ENCODE results near the gene HCST.
"Not testable (repeated sequence)": the region's sequence is repeated elsewhere in the genome, so short reads cannot be mapped to it uniquely, and the experiment has no call there.

The HCST gene

GRCh38 chr19:35869327-35870123 is 32.8 kb upstream of the HCST start (continued):
- TF ChIP-seq ZNF248 (tag by site-specific recombination; IDR thresholded peaks at IDR 0.05) (no peak), ZFHX2 (tag by site-specific recombination; conservative IDR thresholded peaks at IDR 0.05) (peak; percentile 79), ZNF548 (tag by site-specific recombination; IDR thresholded peaks at IDR 0.05) (no peak), OVOL3 (tag by site-specific recombination; IDR thresholded peaks at IDR 0.05) (no peak), ZNF561 (tag by site-specific recombination; IDR thresholded peaks at IDR 0.05; ENCODE audit: borderline replicate concordance) (no peak; the same call in 1 of the 2 replicates), ZNF830 (tag by site-specific recombination; IDR thresholded peaks at IDR 0.05; ENCODE audit: low read depth) (no peak), PRDM1 (tag by site-specific recombination; IDR thresholded peaks at IDR 0.05) (no peak), ZNF19 (tag by site-specific recombination; IDR thresholded peaks at IDR 0.05; ENCODE audit: low read depth) (no peak), ZNF433 (tag by site-specific recombination; IDR thresholded peaks at IDR 0.05; ENCODE audit: low read depth) (0 out of 2 replicates have a peak, but pooled peaks have one; percentile 33), SCRT2 (tag by site-specific recombination; IDR thresholded peaks at IDR 0.05) (peak; percentile 99)

DNA sequence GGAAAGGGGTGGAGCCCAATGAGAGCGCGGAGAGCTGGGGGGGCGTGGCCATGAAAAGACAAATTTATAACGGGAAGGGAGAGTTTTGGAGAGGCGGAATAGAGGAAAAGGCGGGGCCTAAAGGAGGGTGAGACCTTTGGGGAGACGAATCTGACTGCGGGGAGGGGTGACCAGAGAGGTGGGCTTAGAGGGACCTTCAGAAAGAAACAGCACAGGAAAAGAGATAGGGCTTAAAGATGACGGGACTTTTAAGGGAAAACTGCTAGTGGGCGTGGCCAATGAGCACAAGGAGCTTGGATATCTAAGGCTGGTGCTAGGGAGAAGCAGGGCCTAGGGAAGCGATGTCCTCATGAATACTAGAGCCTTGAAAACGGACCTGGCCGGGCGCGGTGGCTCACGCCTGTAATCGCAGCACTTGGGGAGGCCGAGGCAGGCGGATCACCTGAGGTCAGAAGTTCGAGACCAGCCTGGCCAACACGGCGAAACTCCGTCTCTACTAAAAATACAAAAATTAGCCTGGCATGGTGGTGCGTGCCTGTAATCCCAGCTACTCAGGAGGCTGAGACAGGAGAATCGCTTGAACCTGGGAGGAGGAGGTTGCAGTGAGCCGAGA is 32.1 kb upstream of the HCST start:
- not testable (repeated sequence) for H3K4me3 ChIP-seq (ENCODE audit: low read depth, low read length); H3K36me3 ChIP-seq (ENCODE audit: control insufficient read depth in 2 of 2, insufficient read depth in 1 of 2, low read length in 2 of 2); H3K27ac ChIP-seq (ENCODE audit: extremely low read depth, low read depth, low read length); H3K9me3 ChIP-seq (ENCODE audit: control insufficient read depth, insufficient read depth, low read depth, low read length)
- peaks cover 16% of the 10 kb centered on the region for H3K4me1 ChIP-seq (ENCODE audit: control insufficient read depth, insufficient read depth, low read length)
- CTCF ChIA-PET, result interaction anchor here (0.5 to 3.2 kb wide), 13 partner anchors 9 to 517 kb away, joined by 3 to 12 read pairs (median 3); no protein-coding TSS in a partner anchor
- POLR2A ChIA-PET, result interaction anchor here (0.5 to 2.8 kb wide), 30 partner anchors 9 to 903 kb away, joined by 3 to 25 read pairs (median 4); partner anchors contain the start of genes ALKBH6, GRAMD1A, LIN37 and NFKBID
- TF ChIP-seq ZNF335 (tag by site-specific recombination; conservative IDR thresholded peaks at IDR 0.05) (peak; percentile 85), ZNF324 (tag by site-specific recombination; IDR thresholded peaks at IDR 0.05) (peak; percentile 45; the same call in 1 of the 2 replicates), KLF1 (tag by site-specific recombination; IDR thresholded peaks at IDR 0.05) (0 out of 2 replicates have a peak, but pooled peaks have one; percentile 54), ZBTB21 (tag by site-specific recombination; IDR thresholded peaks at IDR 0.05) (peak; percentile 60; the same call in 1 of the 2 replicates), ZNF366 (tag by site-specific recombination; conservative IDR thresholded peaks at IDR 0.05) (peak; percentile 98), ZBTB11 (tag by site-specific recombination; conservative IDR thresholded peaks at IDR 0.05; ENCODE audit: low read depth) (peak; percentile 74), ZNF518A (tag by site-specific recombination; conservative IDR thresholded peaks at IDR 0.05; ENCODE audit: low read depth) (peak; percentile 68), MYNN (tag by site-specific recombination; IDR thresholded peaks at IDR 0.05; ENCODE audit: borderline replicate concordance) (peak; percentile 98), ZNF76 (tag by site-specific recombination; IDR thresholded peaks at IDR 0.05; ENCODE audit: borderline replicate concordance, low read depth) (peak; percentile 53; the same call in 1 of the 2 replicates), ZNF785 (tag by site-specific recombination; IDR thresholded peaks at IDR 0.05) (peak; percentile 55; the same call in 1 of the 2 replicates), ZNF140 (tag by site-specific recombination; IDR thresholded peaks at IDR 0.05) (peak; percentile 99), ZFP69B (tag by site-specific recombination; IDR thresholded peaks at IDR 0.05) (peak; percentile 18; the same call in 1 of the 2 replicates), PRDM1 (tag by site-specific recombination; IDR thresholded peaks at IDR 0.05) (peak; percentile 95)
- TF ChIP-seq, protein P1, sequence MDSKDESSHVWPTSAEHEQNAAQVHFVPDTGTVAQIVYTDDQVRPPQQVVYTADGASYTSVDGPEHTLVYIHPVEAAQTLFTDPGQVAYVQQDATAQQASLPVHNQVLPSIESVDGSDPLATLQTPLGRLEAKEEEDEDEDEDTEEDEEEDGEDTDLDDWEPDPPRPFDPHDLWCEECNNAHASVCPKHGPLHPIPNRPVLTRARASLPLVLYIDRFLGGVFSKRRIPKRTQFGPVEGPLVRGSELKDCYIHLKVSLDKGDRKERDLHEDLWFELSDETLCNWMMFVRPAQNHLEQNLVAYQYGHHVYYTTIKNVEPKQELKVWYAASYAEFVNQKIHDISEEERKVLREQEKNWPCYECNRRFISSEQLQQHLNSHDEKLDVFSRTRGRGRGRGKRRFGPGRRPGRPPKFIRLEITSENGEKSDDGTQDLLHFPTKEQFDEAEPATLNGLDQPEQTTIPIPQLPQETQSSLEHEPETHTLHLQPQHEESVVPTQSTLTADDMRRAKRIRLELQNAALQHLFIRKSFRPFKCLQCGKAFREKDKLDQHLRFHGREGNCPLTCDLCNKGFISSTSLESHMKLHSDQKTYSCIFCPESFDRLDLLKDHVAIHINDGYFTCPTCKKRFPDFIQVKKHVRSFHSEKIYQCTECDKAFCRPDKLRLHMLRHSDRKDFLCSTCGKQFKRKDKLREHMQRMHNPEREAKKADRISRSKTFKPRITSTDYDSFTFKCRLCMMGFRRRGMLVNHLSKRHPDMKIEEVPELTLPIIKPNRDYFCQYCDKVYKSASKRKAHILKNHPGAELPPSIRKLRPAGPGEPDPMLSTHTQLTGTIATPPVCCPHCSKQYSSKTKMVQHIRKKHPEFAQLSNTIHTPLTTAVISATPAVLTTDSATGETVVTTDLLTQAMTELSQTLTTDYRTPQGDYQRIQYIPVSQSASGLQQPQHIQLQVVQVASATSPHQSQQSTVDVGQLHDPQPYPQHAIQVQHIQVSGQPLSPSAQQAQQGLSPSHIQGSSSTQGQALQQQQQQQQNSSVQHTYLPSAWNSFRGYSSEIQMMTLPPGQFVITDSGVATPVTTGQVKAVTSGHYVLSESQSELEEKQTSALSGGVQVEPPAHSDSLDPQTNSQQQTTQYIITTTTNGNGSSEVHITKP (tag by site-specific recombination; IDR thresholded peaks at IDR 0.05), result peak; percentile 76

Data from HEK293 (cell line).